ENCODE measurements around the gene HTRA2.

GRCh38 chr2:74504591-74504990 is 25.1 kb upstream of the HTRA2 start:
- TF ChIP-seq CTCF (IDR thresholded peaks at IDR 0.05; ENCODE audit: low read length): no peak
- no peak for TF ChIP-seq EZH2 (IDR thresholded peaks at IDR 0.05; ENCODE audit: borderline replicate concordance, low read length)

Data from OCI-LY1 (cell line).